Measurements from ENCODE around the gene BORCS5.

BORCS5 gene

DNA sequence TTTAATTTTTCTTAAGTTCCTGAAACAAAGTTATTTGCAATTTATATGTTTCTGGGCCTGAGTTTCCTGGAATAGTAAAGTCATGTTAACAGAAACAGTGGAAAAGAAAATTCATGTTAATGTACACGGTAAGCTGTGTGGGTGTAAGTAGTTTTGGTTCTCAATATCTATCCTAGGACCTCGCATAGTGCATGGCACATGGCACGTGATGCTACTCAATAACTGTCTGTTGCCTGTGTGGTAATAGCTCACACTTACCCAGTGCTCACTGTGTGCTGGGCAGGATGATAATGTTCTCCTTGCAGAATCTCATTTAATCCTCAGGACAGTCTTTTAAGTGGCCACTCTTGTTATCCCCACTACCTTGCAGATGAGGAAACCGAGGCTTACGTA is 105.0 kb downstream of the BORCS5 start:
- Histone ChIP-seq H3K27me3 (ENCODE audit: insufficient read depth, low read length) (no peaks in the 10 kb centered on the region), H2BK5ac (ENCODE audit: low read depth, low read length, poor library complexity) (no peak overlapping the region), H3K9ac (ENCODE audit: low read length) (no peak overlapping the region), H2BK120ac (ENCODE audit: insufficient read depth, low read length, poor library complexity) (no peak overlapping the region), H3K79me1 (ENCODE audit: low read length) (peaks cover 2% of the 10 kb centered on the region), H3K18ac (ENCODE audit: low read length) (no peak overlapping the region), H3K36me3 (ENCODE audit: control insufficient read depth in 1 of 2, insufficient read depth in 2 of 2, low read length in 2 of 2) (no peaks in the 10 kb centered on the region), H3K4me3 (ENCODE audit: low read depth, low read length) (no peak overlapping the region), H3K79me2 (ENCODE audit: control insufficient read depth, insufficient read depth, low read length, poor library complexity) (no peaks in the 10 kb centered on the region), H4K8ac (ENCODE audit: low read depth, low read length) (no peak overlapping the region), H3K27ac (ENCODE audit: low read depth, low read length) (no peak overlapping the region), H4K91ac (ENCODE audit: low read depth, low read length) (no peak overlapping the region), H2BK12ac (ENCODE audit: low read length) (no peak overlapping the region), H3K4me1 (ENCODE audit: control insufficient read depth in 1 of 2, insufficient read depth in 2 of 2, low read length in 2 of 2) (peaks cover 5 to 9% of the 10 kb centered on the region in 2 experiments), H3K4ac (ENCODE audit: low read depth, low read length) (no peak overlapping the region), H3K14ac (ENCODE audit: low read length) (no peak overlapping the region), H4K12ac (ENCODE audit: low read depth, low read length) (no peak overlapping the region), H3K9me3 (ENCODE audit: insufficient read depth, low read depth, low read length) (no peaks in the 10 kb centered on the region), H2AFZ (ENCODE audit: insufficient read depth, low read length, poor library complexity) (no peak overlapping the region), H3K23ac (ENCODE audit: low read length) (no peak overlapping the region), H3K4me2 (ENCODE audit: low read length) (no peak overlapping the region), H2AK5ac (ENCODE audit: low read length) (no peak overlapping the region)
- DNase-seq = no peak
- WGBS (ENCODE audit: extremely low coverage, insufficient coverage, insufficient read length) = no CpG with 5 or more reads among the region's 5 CpGs

DNA sequence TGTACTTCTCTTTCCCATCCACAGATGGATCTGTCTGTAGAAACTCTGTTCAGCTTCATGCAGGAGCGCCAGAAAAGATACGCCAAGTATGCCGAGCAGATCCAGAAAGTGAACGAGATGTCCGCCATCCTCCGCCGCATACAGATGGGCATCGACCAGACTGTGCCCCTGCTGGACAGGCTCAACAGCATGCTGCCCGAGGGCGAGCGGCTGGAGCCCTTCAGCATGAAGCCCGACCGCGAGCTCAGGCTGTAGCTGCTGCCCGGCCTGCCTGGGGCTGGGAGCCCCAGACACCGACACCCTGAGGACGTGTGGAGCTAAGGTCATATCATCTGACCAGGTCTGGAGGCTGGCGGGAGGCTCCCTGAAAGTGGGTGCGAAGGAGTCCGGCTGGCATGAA is 108.6 kb downstream of the BORCS5 start:
- H3K79me2 ChIP-seq (ENCODE audit: control insufficient read depth, insufficient read depth, low read length, poor library complexity) = no peaks in the 10 kb centered on the region
- no peak overlapping the region for H3K27ac ChIP-seq (ENCODE audit: low read depth, low read length)
- no peak overlapping the region for H2BK120ac ChIP-seq (ENCODE audit: insufficient read depth, low read length, poor library complexity)
- H4K12ac ChIP-seq (ENCODE audit: low read depth, low read length) = no peak overlapping the region
- H2AFZ ChIP-seq (ENCODE audit: insufficient read depth, low read length, poor library complexity) = no peak overlapping the region
- H3K9ac ChIP-seq (ENCODE audit: low read length) = no peak overlapping the region
- no peaks in the 10 kb centered on the region for H3K9me3 ChIP-seq (ENCODE audit: insufficient read depth, low read depth, low read length)
- peaks cover 5 to 9% of the 10 kb centered on the region in 2 experiments for H3K4me1 ChIP-seq (ENCODE audit: control insufficient read depth in 1 of 2, insufficient read depth in 2 of 2, low read length in 2 of 2)
- no peak overlapping the region for H2AK5ac ChIP-seq (ENCODE audit: low read length)
- H3K36me3 ChIP-seq (ENCODE audit: control insufficient read depth in 1 of 2, insufficient read depth in 2 of 2, low read length in 2 of 2) = no peaks in the 10 kb centered on the region
- no peaks in the 10 kb centered on the region for H3K27me3 ChIP-seq (ENCODE audit: insufficient read depth, low read length)
- H3K4me2 ChIP-seq (ENCODE audit: low read length) = no peak overlapping the region
- no peak overlapping the region for H2BK12ac ChIP-seq (ENCODE audit: low read length)
- no CpG with 5 or more reads among the region's 20 CpGs for WGBS (ENCODE audit: extremely low coverage, insufficient coverage, insufficient read length)
- DNase-seq = peak; percentile 59 to 65
- H3K4ac ChIP-seq (ENCODE audit: low read depth, low read length) = no peak overlapping the region
- H4K8ac ChIP-seq (ENCODE audit: low read depth, low read length) = no peak overlapping the region
- no peak overlapping the region for H3K23ac ChIP-seq (ENCODE audit: low read length)
- no peak overlapping the region for H3K4me3 ChIP-seq (ENCODE audit: low read depth, low read length)
- no peak overlapping the region for H3K18ac ChIP-seq (ENCODE audit: low read length)
- H3K14ac ChIP-seq (ENCODE audit: low read length) = no peak overlapping the region
- H2BK5ac ChIP-seq (ENCODE audit: low read depth, low read length, poor library complexity) = no peak overlapping the region
- peaks cover 2% of the 10 kb centered on the region for H3K79me1 ChIP-seq (ENCODE audit: low read length)
- no peak overlapping the region for H4K91ac ChIP-seq (ENCODE audit: low read depth, low read length)

DNA sequence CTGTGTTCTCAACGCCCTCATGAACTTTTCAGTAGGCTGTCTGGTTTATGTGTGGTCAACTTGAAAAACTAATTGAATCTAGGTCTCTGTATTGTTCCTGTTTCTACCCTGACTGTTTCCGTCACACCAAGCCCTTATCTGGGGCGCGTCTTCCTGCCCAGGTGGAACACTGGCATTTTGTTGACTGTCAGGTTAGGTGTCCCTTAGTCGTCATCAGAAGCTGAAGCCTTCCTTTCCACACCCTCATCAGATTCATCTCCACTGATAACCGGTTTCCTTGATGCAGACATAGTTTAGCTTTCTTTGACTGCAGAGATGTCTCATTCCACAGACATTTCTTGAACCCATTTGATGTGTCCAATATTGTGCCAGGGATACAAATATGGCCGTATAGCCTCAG is 109.3 kb downstream of the BORCS5 start:
- Histone ChIP-seq H3K4me2 (ENCODE audit: low read length) (no peak overlapping the region), H2BK5ac (ENCODE audit: low read depth, low read length, poor library complexity) (no peak overlapping the region), H3K27me3 (ENCODE audit: insufficient read depth, low read length) (no peaks in the 10 kb centered on the region), H3K4me1 (ENCODE audit: control insufficient read depth in 1 of 2, insufficient read depth in 2 of 2, low read length in 2 of 2) (peaks cover 5 to 11% of the 10 kb centered on the region in 2 experiments), H4K91ac (ENCODE audit: low read depth, low read length) (no peak overlapping the region), H4K8ac (ENCODE audit: low read depth, low read length) (no peak overlapping the region), H3K18ac (ENCODE audit: low read length) (no peak overlapping the region), H3K4me3 (ENCODE audit: low read depth, low read length) (no peak overlapping the region), H4K12ac (ENCODE audit: low read depth, low read length) (no peak overlapping the region), H3K9ac (ENCODE audit: low read length) (no peak overlapping the region), H3K9me3 (ENCODE audit: insufficient read depth, low read depth, low read length) (no peaks in the 10 kb centered on the region), H3K27ac (ENCODE audit: low read depth, low read length) (no peak overlapping the region), H3K14ac (ENCODE audit: low read length) (no peak overlapping the region), H3K23ac (ENCODE audit: low read length) (no peak overlapping the region), H3K79me1 (ENCODE audit: low read length) (peaks cover 2% of the 10 kb centered on the region), H2BK120ac (ENCODE audit: insufficient read depth, low read length, poor library complexity) (no peak overlapping the region), H2AFZ (ENCODE audit: insufficient read depth, low read length, poor library complexity) (no peak overlapping the region), H2BK12ac (ENCODE audit: low read length) (no peak overlapping the region), H3K79me2 (ENCODE audit: control insufficient read depth, insufficient read depth, low read length, poor library complexity) (no peaks in the 10 kb centered on the region), H2AK5ac (ENCODE audit: low read length) (no peak overlapping the region), H3K4ac (ENCODE audit: low read depth, low read length) (no peak overlapping the region), H3K36me3 (ENCODE audit: control insufficient read depth in 1 of 2, insufficient read depth in 2 of 2, low read length in 2 of 2) (no peaks in the 10 kb centered on the region)
- DNase-seq = peak; percentile 92 to 98
- WGBS (ENCODE audit: extremely low coverage, insufficient coverage, insufficient read length) = no CpG with 5 or more reads among the region's 7 CpGs

DNA sequence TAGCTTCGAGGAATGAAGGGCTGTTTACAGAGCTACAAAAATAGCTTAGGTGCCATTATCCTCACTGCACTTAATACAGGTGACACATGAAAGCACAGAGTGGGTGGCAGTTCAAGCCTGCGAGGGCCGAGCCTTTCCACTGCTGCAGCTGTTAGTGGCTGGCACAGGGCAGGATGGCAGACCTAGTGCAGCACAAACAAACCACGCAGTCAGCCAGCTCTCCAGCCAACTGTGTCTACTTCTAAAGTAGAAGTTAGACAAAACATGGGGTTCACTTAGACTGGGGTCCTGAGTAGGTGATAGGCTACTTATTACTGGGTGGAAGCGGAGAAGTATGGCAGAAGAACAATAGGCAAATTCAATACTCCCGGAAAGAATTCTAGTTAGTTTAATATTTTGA is 110.4 kb downstream of the BORCS5 start:
- Histone ChIP-seq H2AFZ (ENCODE audit: insufficient read depth, low read length, poor library complexity) (no peak overlapping the region), H3K27me3 (ENCODE audit: insufficient read depth, low read length) (no peaks in the 10 kb centered on the region)
- no CpG with 5 or more reads among the region's 6 CpGs for WGBS (ENCODE audit: extremely low coverage, insufficient coverage, insufficient read length)

More for the DNA sequence above, 110.4 kb downstream of the BORCS5 start:
- no peak overlapping the region for H3K18ac ChIP-seq (ENCODE audit: low read length)
- no peak overlapping the region for H3K4me2 ChIP-seq (ENCODE audit: low read length)
- peaks cover under 1% of the 10 kb centered on the region for H3K9me3 ChIP-seq (ENCODE audit: insufficient read depth, low read depth, low read length)
- H3K4me3 ChIP-seq (ENCODE audit: low read depth, low read length) = no peak overlapping the region
- no peak overlapping the region for H3K9ac ChIP-seq (ENCODE audit: low read length)
- H2BK120ac ChIP-seq (ENCODE audit: insufficient read depth, low read length, poor library complexity) = no peak overlapping the region
- no peak overlapping the region for H2BK5ac ChIP-seq (ENCODE audit: low read depth, low read length, poor library complexity)
- H3K23ac ChIP-seq (ENCODE audit: low read length) = no peak overlapping the region
- peaks cover 2% of the 10 kb centered on the region for H3K79me1 ChIP-seq (ENCODE audit: low read length)
- DNase-seq = no peak
- no peak overlapping the region for H3K4ac ChIP-seq (ENCODE audit: low read depth, low read length)
- H4K8ac ChIP-seq (ENCODE audit: low read depth, low read length) = no peak overlapping the region
- no peak overlapping the region for H3K14ac ChIP-seq (ENCODE audit: low read length)
- H3K27ac ChIP-seq (ENCODE audit: low read depth, low read length) = no peak overlapping the region
- no peaks in the 10 kb centered on the region for H3K36me3 ChIP-seq (ENCODE audit: control insufficient read depth in 1 of 2, insufficient read depth in 2 of 2, low read length in 2 of 2)
- no peak overlapping the region for H2BK12ac ChIP-seq (ENCODE audit: low read length)
- H2AK5ac ChIP-seq (ENCODE audit: low read length) = no peak overlapping the region
- H4K91ac ChIP-seq (ENCODE audit: low read depth, low read length) = no peak overlapping the region
- H4K12ac ChIP-seq (ENCODE audit: low read depth, low read length) = no peak overlapping the region
- H3K79me2 ChIP-seq (ENCODE audit: control insufficient read depth, insufficient read depth, low read length, poor library complexity) = no peaks in the 10 kb centered on the region
- H3K4me1 ChIP-seq (ENCODE audit: control insufficient read depth in 1 of 2, insufficient read depth in 2 of 2, low read length in 2 of 2) = peaks cover 5 to 11% of the 10 kb centered on the region in 2 experiments

Measured in trophoblast cell (in vitro differentiated cells and primary cell).